Tongue (tissue), 2 donors: Measurements from ENCODE around the gene IRF2BPL. TPM values are rescaled to one million over a fixed set of nuclear protein-coding genes. Genes with fewer than 3 reads are reported as not detected.

Experiments
- DNase-seq: peaks from one replicate; pipeline ENCODE4 v3.0.0-alpha.2; 2015
- total RNA-seq: library from RNA; depleted of rRNA; stranded (reverse); fragments of >200 nt; gene quantifications from one replicate; pipeline ENCODE4 v1.2.3, GENCODE V29; 2014

Gene IRF2BPL
- total RNA-seq, 1 donor from 2014 or later: 47.7 TPM

GRCh38 chr14:77009014-77009413 is 19.5 kb downstream of the IRF2BPL start:
- no peak for DNase-seq

GRCh38 chr14:77008541-77008940 is 20.0 kb downstream of the IRF2BPL start:
- no peak for DNase-seq

GRCh38 chr14:77007975-77008421 is 20.5 kb downstream of the IRF2BPL start:
- DNase-seq: peak; percentile 54

GRCh38 chr14:77007183-77007974 is 21.1 kb downstream of the IRF2BPL start:
- peak; percentile 59 for DNase-seq

- no peak for DNase-seq
These were observed 22.4 kb downstream of the IRF2BPL start for GRCh38 chr14:77006132-77006531.

- DNase-seq: no peak
These were observed 22.9 kb downstream of the IRF2BPL start for GRCh38 chr14:77005559-77005958.

GRCh38 chr14:77004711-77005460 is 23.6 kb downstream of the IRF2BPL start:
- no peak for DNase-seq

- DNase-seq: no peak
These were observed 24.4 kb downstream of the IRF2BPL start for GRCh38 chr14:77003960-77004710.

- DNase-seq: no peak
These were observed 25.6 kb downstream of the IRF2BPL start for GRCh38 chr14:77002889-77003288.

GRCh38 chr14:77002335-77002734 is 26.2 kb downstream of the IRF2BPL start:
- DNase-seq: no peak

- peak; percentile 85 for DNase-seq
These were observed 27.9 kb downstream of the IRF2BPL start for GRCh38 chr14:77000340-77001270.

GRCh38 chr14:76998910-76999309 is 29.6 kb downstream of the IRF2BPL start:
- no peak for DNase-seq

- DNase-seq: no peak
These were observed 31.1 kb downstream of the IRF2BPL start for GRCh38 chr14:76997257-76997970.

- DNase-seq: no peak
These were observed 31.9 kb downstream of the IRF2BPL start for GRCh38 chr14:76996563-76997146.

GRCh38 chr14:76995279-76996035 is 33.1 kb downstream of the IRF2BPL start:
- DNase-seq: no peak

- DNase-seq: no peak
These were observed 34.8 kb downstream of the IRF2BPL start for GRCh38 chr14:76993752-76994151.

- DNase-seq: no peak
These were observed 38.4 kb downstream of the IRF2BPL start for GRCh38 chr14:76990084-76990483.

- DNase-seq: no peak
These were observed 40.5 kb downstream of the IRF2BPL start for GRCh38 chr14:76987956-76988520.

GRCh38 chr14:76986231-76986565 is 42.3 kb downstream of the IRF2BPL start:
- DNase-seq: no peak
